HG03565 (cell line): ENCODE measurements around the gene DDX51.
"Not testable (repeated sequence)": the region's sequence is repeated elsewhere in the genome, so short reads cannot be mapped to it uniquely, and the experiment has no call there.

Experiments
- ATAC-seq: cut with Tn5 transposase; IDR thresholded peaks from one replicate; pipeline ENCODE4 v1.9.1; 2021; ENCODE audit warnings: mild to moderate bottlenecking, moderate library complexity; ENCODE audit not compliant: unreplicated experiment

Gene DDX51

DNA sequence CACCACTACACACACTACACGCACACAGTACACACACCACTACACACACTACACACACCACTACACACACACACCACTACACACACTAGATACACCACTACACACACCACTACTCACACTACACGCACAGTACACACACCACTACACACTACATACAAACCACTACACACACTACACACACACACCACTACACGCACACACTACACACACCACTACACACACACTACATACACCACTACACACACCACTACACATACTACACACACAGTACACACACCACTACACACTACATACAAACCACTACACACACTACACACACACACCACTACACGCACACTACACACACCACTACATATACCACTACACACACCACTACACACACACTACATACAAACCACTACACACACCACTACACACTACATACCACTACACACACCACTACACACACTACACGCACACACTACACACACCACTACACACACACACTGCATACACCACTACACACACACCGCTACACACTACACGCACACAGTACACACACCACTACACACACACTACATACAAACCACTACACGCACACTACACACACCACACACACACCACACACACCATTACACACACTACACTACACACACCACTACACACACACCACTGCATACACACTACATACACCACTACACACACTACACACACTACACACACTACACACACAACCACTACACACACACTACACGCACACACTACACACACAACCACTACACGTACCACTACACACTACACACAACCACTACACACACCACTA lies 11.9 kb upstream of the DDX51 start:
- no peak for ATAC-seq

DNA sequence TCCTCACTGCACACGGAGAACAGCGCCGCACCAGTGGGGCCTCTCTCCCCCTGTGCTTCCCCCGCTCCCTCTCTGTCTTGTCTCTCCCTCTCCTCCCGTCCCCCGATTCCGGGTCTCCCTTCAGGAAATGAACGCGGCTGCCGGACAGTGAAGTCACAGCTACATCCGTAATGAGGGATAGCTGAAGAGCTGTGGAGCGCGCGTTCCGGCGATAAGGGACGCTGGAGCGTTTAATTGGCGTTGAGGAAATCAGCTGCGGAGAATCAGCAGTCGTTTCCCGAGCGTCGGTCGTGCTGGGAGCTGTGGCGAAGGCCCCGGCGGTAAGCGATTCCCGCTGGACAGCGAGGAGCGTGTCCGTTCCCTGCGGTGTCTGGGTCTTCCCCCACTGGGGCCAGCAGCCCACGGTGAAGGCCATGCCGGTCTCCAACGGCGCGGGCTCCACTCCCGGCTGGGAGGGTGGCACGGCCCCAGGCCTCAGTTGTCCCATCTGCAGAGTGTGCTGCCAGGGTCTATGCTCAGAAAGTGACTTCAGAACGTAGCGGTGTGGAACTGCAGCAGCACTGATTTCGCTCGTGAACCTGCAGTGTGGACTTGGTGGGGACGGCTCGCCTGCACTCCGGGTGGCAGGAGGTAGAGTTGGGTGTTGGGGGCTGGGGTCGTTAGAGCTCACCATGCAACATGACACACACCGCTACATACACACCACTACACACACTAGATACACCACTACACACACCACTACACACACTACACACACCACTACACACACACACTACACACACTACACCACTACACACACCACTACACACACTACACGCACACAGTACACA lies 11.0 kb upstream of the DDX51 start:
- no peak for ATAC-seq

DNA sequence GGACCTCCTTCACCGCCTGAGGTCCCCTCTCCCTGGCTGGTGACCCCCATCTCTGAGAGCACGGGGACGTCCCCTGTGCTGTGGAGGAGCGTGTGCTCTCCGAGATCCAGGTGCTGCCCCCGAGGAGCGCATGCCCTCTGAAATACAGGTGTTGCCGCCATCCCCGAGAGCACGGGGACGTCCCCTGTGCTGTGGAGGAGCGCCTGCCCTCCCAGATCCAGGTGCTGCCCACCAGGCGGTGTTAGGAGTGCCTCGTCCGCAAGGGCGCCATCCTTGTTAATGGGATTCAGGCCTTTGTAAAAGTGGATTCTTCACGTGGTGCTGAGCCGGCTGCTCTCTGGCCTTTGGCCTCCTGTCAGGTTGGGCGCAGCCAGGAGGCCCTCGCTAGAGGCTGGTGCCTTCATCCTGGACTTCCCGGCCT lies 10.2 kb upstream of the DDX51 start:
- ATAC-seq = no peak

DNA sequence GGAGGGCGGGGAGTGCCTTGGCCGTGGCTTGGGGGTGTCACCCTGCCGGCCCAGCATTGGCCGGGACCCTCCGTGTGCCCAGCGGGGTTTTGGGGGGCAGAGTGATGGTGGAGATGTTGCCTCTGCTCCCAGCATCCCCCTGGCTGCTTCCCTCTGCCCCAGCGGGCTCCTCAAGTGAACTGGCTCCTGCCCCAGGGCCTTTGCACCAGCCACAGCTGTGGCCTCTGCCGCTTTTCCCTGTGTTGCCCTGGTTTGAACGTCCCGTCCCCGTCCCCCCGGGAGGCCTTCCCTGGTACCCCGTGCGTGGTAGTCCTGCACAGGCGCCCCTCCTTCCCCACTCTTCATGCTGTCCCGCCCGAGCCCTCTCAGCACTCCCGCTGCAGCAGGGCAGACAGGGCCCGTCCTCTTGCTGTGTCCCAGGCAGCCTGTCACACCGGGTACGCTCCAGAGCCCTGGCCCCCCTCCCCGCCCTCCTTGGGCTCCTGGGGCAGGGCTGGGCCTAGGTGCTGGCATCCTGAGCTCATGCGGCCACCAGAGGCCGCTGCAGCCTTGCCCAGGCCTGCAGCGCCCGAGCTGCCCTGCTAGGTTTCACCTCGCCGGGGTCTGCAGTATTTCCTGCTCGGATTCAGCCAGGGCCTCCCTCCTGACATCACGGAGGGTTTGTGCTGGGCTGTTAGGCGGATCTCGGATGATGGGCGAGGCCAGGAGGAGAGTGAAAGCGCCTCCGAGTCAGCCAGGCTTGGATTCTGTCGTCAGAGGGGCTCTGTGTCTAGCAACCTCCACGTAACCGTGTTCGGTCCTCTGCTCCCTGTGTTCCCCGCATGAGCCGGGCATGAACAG lies 9.6 kb upstream of the DDX51 start:
- ATAC-seq = peak; percentile 72

DNA sequence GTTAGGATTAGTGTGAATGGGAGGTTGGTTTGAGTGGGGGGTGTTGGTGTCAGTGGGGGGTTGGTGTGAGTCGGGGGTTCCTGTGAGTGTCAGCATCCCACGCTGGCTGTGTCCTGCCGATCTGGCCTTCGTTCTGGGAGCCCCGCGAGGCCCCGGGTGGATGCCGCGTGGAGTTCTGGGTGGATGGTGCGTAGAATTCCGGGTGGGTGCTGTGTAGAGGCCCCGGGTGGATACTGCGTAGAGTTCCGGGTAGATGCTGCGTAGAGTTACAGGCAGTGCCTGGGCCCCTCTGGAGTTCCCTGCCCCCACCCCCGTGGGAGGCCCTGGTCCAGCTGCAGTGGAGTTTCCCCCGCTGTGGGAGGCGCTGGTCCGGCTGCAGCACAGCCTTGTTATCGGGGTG lies 8.8 kb upstream of the DDX51 start:
- no peak for ATAC-seq

DNA sequence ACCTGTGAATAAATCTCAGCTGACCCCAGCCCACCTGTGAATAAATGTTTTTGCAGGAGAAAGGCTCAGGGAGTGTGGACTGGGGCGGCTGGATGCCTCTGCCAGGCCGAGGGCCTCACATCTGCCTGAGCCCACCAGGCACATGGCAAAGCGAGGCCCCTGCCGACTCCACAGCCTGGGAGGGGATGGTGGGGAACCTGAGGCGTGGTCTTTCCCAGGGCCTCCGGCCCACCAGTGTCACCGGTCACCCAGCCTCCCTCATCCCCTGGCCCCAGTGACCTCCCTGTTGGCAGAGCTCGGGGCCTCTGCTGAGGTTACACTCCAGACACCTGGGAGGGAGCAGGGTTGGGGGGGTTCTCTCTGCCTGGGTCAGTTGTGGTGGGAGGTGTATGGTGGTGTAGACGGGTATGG lies 8.3 kb upstream of the DDX51 start:
- no peak for ATAC-seq

DNA sequence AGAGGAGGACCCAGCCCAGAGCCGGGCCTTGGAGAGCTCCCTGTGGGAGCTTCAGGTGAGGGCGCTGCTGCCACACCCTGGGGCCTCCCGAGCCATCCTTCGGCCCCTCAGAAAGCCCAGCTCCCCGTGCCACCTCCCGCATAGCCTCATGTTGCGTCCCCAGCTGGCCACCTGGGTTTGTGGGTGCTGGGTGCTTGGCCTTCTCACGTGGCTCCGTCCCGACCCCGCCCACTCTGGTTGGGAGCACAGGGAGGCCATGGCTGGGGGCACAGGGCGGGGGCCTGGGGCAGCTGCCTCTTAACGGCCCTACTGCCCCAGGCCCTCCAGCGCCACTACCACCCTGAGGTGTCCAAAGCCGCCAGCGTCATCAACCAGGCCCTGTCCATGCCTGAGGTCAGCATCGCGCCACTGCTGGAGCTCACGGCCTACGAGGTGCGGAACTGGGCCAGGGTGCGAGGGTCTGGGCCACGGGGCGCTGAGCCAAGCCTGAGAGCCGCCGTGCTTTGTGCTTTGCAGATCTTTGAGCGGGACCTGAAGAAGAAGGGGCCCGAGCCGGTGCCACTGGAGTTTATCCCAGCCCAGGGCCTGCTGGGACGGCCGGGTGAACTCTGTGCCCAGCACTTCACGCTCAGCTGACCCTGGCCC lies 7.8 kb upstream of the DDX51 start:
- ATAC-seq = no peak

DNA sequence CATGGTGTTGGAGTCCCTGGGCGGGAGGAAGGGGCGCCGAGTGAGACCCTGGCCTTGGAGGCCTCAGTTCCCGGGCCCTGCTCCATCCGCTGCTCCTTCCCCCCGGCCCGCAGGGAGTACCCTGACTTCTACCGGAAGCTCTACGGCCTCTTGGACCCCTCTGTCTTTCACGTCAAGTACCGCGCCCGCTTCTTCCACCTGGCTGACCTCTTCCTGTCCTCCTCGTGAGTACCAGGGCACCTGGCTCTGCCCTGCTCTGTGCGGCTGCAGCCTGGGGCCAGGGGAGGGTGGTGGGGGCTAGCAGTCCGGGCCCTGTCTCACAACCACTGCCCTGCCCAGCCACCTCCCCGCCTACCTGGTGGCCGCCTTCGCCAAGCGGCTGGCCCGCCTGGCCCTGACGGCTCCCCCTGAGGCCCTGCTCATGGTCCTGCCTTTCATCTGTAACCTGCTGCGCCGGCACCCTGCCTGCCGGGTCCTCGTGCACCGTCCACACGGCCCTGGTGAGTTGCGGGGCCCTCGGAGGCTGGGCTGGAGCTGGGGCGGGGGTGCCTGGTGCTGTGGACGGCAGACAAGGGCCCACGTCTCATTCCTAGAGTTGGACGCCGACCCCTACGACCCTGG lies 7.1 kb upstream of the DDX51 start:
- ATAC-seq = no peak

DNA sequence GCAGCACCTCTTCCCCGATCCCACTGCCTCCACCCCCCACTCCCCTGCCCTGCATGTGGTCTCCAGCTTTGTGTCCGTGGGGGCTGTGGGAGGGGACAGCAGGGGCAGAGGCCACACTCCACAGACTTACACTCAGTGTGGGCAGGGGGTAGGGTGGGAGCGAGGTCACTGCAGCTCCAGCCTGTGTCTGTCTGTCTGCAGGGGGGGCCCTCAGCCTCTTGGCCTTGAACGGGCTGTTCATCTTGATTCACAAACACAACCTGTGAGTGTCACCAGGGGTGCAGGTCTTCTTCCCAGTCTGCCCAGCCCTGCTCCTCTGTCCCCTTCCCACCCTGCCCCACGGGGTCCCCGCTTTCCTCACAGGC lies 6.6 kb upstream of the DDX51 start:
- no peak for ATAC-seq

DNA sequence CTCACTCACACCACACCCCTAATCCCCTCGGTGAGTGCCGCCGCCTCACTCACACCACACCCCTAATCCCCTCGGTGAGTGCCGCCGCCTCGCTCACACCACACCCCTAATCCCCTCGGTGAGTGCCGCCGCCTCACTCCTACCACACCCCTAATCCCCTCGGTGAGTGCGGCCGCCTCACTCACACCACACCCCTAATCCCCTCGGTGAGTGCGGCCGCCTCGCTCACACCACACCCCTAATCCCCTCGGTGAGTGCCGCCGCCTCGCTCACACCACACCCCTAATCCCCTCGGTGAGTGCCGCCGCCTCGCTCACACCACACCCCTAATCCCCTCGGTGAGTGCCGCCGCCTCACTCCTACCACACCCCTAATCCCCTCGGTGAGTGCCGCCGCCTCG lies 5.4 kb upstream of the DDX51 start:
- not testable (repeated sequence) for ATAC-seq

DNA sequence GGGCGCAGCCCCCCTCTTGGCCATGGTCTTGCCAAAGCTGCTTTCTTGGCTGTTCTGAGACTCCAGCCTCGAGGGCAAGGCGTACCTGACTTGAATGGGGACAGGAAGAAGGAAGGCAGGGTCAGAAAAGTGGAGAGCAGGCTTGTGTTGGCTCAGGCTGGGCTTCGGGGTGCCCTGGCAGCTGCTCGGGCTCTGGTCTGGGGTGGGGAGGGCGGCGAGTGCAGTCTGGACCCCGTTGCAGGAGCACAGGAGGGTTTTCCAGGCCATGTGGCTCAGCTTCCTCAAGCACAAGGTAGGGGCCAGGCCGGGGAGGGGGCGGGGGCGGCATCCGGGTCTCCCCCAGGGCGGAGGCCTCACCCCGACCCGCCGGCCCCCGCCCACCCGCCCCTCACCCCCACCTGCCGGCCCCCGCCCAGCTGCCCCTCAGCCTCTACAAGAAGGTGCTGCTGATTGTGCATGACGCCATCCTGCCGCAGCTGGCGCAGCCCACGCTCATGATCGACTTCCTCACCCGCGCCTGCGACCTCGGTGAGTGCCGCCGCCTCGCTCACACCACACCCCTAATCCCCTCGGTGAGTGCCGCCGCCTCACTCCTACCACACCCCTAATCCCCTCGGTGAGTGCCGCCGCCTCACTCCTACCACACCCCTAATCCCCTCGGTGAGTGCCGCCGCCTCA lies 4.4 kb upstream of the DDX51 start:
- ATAC-seq = no peak

DNA sequence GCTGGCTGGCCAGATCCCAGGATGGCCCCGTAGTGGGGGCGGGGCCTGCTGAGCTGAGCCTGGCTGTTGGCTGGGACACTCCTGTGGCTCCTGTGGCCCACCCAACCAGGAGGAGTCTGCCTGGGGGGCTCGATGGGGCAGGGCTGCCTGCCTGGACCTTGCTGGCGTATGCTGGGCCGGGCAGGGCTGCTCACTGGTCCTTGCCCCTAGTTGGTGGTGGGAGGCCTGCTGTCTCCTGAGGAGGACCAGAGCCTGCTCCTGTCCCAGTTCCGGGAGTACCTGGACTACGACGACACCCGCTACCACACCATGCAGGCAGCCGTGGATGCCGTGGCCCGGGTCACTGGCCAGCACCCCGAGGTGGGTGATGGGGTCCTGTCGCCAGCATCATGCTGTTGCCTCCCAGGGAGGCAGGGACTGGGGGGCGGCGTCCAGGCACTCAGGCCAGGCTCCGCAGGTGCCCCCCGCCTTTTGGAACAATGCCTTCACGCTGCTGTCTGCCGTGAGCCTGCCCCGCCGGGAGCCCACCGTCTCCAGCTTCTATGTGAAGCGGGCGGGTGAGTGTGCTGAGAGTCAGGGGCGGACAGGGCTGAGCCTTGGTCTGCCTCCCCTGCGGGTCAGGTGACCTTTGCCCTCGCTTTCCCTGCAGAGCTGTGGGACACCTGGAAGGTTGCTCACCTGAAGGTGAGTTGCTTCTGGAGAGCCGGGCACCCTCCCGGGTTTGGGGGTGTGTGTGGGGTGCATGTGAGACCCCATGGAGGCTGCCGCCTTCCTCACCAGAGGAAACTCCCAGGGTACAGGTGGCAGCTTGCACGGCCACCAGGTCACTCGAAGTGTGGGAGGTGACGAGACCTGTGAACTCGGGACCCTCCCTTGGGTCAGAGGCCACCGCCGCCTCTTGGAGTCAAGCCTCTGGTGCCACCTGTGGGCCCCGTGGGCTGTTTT lies 3.6 kb upstream of the DDX51 start:
- no peak for ATAC-seq

DNA sequence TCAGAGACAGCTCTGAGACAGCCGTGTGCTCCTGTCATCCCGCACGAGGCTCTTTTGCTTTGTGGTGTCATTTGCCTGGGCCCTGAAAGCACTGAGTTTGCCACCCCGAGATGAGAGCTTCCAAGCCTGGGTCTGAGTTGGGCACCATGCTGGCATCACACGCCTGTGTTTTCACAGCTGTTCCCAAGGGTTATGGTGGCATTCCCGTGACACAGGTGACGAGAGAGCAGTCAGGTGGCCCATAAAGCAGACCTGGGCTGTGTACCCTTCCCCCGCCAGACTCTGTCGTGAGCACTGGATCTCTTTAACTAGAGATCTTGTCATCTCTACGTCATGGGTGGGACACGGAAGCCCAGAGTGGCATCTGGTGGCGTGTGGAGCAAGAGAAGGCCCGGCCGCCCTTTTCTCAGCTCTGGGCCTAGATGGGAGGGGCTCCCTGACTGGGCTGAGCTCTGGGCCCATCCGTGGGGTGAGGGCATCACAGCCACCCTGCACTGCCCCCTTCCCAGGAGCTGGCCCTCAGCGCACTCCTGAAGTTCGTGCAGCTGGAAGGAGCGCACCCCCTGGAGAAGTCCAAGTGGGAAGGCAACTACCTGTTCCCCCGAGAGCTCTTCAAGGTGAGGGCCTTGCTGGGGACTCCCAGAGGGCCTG lies 2.8 kb upstream of the DDX51 start:
- no peak for ATAC-seq

DNA sequence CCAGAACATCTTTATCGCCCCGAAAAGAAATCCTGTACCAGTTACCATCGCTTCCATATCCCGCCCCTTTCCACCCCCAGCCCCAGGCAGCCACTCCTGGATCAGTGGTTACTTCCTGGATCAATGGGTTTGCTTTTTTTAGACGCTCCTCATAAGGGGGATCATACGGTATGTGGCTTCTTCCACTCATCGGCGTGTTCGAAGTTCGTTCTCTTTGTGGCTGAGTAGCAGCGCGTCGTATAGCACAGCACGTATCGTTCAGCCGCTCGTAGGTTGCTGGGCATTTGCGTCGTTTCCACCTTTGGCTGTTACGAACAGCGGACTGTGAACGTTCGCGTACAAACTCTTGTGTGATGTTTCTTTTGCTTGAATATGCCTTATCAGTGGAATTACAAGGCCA lies 2.0 kb upstream of the DDX51 start:
- no peak for ATAC-seq

DNA sequence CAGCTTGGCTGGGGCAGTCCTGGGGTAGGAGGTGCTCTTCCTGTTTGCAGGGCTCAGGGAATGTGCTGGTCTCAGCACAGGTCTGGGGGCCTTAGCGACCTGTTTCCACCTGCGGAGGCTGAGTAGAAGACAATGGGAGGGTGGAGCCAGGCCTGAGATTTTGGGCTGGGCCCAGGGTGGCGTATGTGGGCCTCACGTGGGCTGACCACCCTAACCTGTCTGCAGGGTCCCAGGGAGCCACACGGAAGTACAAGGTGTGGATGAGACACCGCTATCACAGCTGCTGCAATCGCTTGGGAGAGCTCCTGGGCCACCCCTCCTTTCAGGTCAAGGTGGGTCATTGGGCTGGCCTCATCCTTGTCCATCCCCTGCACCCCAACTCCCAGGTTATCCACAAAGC lies 1.2 kb upstream of the DDX51 start:
- no peak for ATAC-seq

DNA sequence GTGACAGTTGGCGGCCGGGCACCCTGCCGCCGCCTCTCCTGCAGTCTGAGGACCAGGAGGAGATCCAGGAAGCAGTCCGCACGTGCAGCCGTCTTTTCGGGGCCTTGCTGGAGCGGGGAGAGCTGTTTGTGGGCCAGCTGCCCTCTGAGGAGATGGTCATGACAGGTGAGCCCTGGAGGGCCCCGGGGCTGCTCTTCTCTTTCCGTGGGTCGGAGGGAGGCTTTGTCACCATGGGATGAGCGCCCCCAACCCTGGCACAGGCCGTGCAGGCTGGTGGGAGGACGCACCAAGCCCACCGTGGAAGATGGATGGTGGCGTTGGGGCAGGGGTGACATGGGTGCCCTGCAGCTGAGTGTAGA lies 670 bp upstream of the DDX51 start:
- no peak for ATAC-seq

DNA sequence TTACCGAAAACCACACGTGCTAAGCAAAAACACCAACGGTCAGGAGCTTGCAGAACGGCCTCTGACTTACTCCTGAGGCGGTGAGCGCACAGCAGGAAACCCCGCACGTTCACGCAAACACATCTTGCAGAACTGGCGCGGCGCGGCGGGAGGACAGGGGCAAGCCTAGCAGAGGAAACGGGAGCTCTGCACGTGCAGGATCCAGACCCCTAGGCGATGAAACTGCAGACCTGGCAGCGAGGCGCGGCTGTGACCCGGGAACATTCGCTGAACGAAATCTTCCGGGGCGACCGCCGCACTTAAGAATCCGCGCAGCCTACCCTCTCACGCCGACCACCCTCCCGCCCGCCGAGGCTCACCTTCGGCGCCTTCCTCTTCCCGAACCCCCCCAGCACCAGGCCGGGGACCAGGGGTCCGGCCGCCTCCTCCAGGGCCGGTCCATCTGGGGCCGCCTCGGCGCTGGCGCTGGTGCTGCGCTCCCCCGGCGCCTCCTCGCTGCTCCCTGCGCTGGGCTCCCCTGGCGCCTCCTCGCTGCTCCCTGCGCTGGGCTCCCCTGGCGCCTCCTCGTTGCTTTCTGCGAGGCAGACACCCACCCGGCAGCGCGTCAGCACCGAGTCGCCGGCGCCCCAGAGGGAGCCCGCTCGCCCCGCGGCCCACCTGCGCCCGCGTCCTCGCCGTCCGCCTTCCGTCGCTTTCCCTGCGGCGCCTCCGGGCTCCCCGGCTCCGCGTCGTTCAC lies 615 bp downstream of the DDX51 start:
- ATAC-seq = peak; percentile 17
